Natural killer cell (primary cell): ENCODE measurements around the gene KIAA1328. TPM values are rescaled to one million over a fixed set of nuclear protein-coding genes. Genes with fewer than 3 reads are reported as not detected.
"Not testable (repeated sequence)": the region's sequence is repeated elsewhere in the genome, so short reads cannot be mapped to it uniquely, and the experiment has no call there.

Experiments used
- ATAC-seq, 3 donors: fragments of 150-1000 bp in 2 of 3; fragments of 200-7000 bp in 1 of 3; cut with Tn5 transposase; 1 replicate in 1 of 3; 2 replicates in 2 of 3; pipeline ENCODE4 v1.10.0; 2021; ENCODE audit warnings: mild to moderate bottlenecking in 2 of 3, moderate library complexity in 2 of 3
- DNase-seq, 2 donors: peaks; one replicate each; pipeline versions ENCODE4 v3.0.0 to v3.0.0-alpha.2; 2013 to 2021; ENCODE audit warnings: mixed read lengths in 1 of 2
- H3K27ac ChIP-seq: one replicate; pipeline ENCODE4 v1.5.1; 2013; ENCODE audit warnings: mild to moderate bottlenecking, low read length
- H3K27me3 ChIP-seq: one replicate; pipeline ENCODE4 v1.6.1; 2013; ENCODE audit warnings: low read length; ENCODE audit not compliant: control insufficient read depth, insufficient read depth
- H3K36me3 ChIP-seq: one replicate; pipeline ENCODE4 v1.6.1; 2013; ENCODE audit warnings: low read length; ENCODE audit not compliant: control insufficient read depth, insufficient read depth
- H3K4me1 ChIP-seq: one replicate; pipeline ENCODE4 v1.6.1; 2013; ENCODE audit warnings: low read length; ENCODE audit not compliant: control insufficient read depth, insufficient read depth
- H3K4me3 ChIP-seq: one replicate; pipeline ENCODE4 v1.5.1; 2013; ENCODE audit warnings: low read length
- H3K9me3 ChIP-seq: one replicate; pipeline ENCODE4 v1.6.1; 2013; ENCODE audit warnings: low read length; ENCODE audit not compliant: control insufficient read depth, insufficient read depth
- H3K27ac Mint-ChIP-seq, 2 donors: one replicate each; pipeline ENCODE4 v1.8.0; 2022; ENCODE audit warnings: mild to moderate bottlenecking in 2 of 2, mixed read lengths in 2 of 2, moderate library complexity in 1 of 2
- H3K27me3 Mint-ChIP-seq, 2 donors: one replicate each; pipeline ENCODE4 v1.8.0; 2022; ENCODE audit warnings: low read depth in 2 of 2, mixed read lengths in 2 of 2
- H3K36me3 Mint-ChIP-seq: one replicate; pipeline ENCODE4 v1.8.0; 2022; ENCODE audit warnings: mixed read lengths
- H3K4me1 Mint-ChIP-seq, 2 donors: one replicate each; pipeline ENCODE4 v1.8.0; 2022; ENCODE audit warnings: mixed read lengths in 2 of 2
- H3K4me3 Mint-ChIP-seq: one replicate; pipeline ENCODE4 v1.8.0; 2022; ENCODE audit warnings: mild to moderate bottlenecking, moderate library complexity, mixed read lengths
- H3K9me3 Mint-ChIP-seq, 2 donors: one replicate each; pipeline ENCODE4 v1.8.0; 2022; ENCODE audit warnings: mixed read lengths in 2 of 2
- CTCF ChIP-seq: fragments of 200-600 bp; IDR thresholded peaks from one replicate; pipeline ENCODE4 v1.8.0; 2022; ENCODE audit warnings: antibody characterized with exemption
- WGBS: methylation state at CpG from one replicate; pipeline ENCODE4 v1.1.7; 2013; ENCODE audit warnings: missing lambda C conversion rate; ENCODE audit not compliant: insufficient coverage; 5-methylcytosine and 5-hydroxymethylcytosine counted together
- intact Hi-C: fragments of 100-400 bp; cut with micrococcal nuclease; formaldehyde crosslinking; loops from one replicate; pipeline ENCODE4 v1.14.2; 2022
- total RNA-seq, 4 donors: library from RNA; stranded (reverse); fragments of 120-200 nt in 1 of 4; gene quantifications; one replicate each; pipeline versions ENCODE4 v1.2.3 to v1.2.4, GENCODE V29; 2013 to 2022

KIAA1328 gene
- total RNA-seq, 3 donors from 2014 or later (not counting 1 experiment from before 2014, with no cell fraction given): 12.3 to 14.3 (median 13.2) TPM

GRCh38 chr18:37166491-37166890 is 337.6 kb downstream of the KIAA1328 start:
- no peaks in the 10 kb centered on the region for H3K9me3 ChIP-seq
- H3K36me3 ChIP-seq: no peaks in the 10 kb centered on the region
- no peak overlapping the region for H3K4me3 ChIP-seq
- no peak overlapping the region for H3K27ac ChIP-seq
- no peak overlapping the region for H3K4me3 Mint-ChIP-seq
- H3K27ac Mint-ChIP-seq: no peak overlapping the region
- H3K36me3 Mint-ChIP-seq: peaks cover 8% of the 10 kb centered on the region
- no peaks in the 10 kb centered on the region for H3K4me1 Mint-ChIP-seq
- H3K4me1 ChIP-seq: no peaks in the 10 kb centered on the region
- H3K9me3 Mint-ChIP-seq: no peaks in the 10 kb centered on the region
- H3K27me3 Mint-ChIP-seq: no peaks in the 10 kb centered on the region
- DNase-seq: no peak
- no peaks in the 10 kb centered on the region for H3K27me3 ChIP-seq
- intact Hi-C loops: no loop called here
- no peak for ATAC-seq
- 89% methylated on average over 1 of the region's 1 CpG for whole genome bisulfite sequencing
- no peak for TF ChIP-seq CTCF

GRCh38 chr18:37166966-37167365 is 338.0 kb downstream of the KIAA1328 start:
- H3K27ac ChIP-seq, H3K4me3 ChIP-seq, H3K4me1 Mint-ChIP-seq, H3K9me3 Mint-ChIP-seq, H3K4me1 ChIP-seq, H3K36me3 ChIP-seq, H3K9me3 ChIP-seq, intact Hi-C loops, ATAC-seq, H3K36me3 Mint-ChIP-seq, H3K27me3 ChIP-seq, H3K4me3 Mint-ChIP-seq, H3K27me3 Mint-ChIP-seq, H3K27ac Mint-ChIP-seq, DNase-seq: not testable (repeated sequence)
- WGBS: 98% methylated on average over 6 of the region's 6 CpGs

GRCh38 chr18:37170984-37171383 is 342.1 kb downstream of the KIAA1328 start:
- Mint-ChIP-seq H3K4me3 (no peak overlapping the region), H3K9me3 (no peaks in the 10 kb centered on the region), H3K36me3 (no peaks in the 10 kb centered on the region), H3K4me1 (no peaks in the 10 kb centered on the region), H3K27ac (no peak overlapping the region), H3K27me3 (no peaks in the 10 kb centered on the region)
- Histone ChIP-seq H3K9me3 (no peaks in the 10 kb centered on the region), H3K27me3 (no peaks in the 10 kb centered on the region), H3K4me1 (no peaks in the 10 kb centered on the region), H3K4me3 (no peak overlapping the region), H3K36me3 (no peaks in the 10 kb centered on the region), H3K27ac (no peak overlapping the region)
- intact Hi-C loops: no loop called here
- DNase-seq (no peak), ATAC-seq (no peak)
- TF ChIP-seq CTCF: no peak

- Mint-ChIP-seq H3K4me3 (no peak overlapping the region), H3K36me3 (no peaks in the 10 kb centered on the region), H3K27ac (no peak overlapping the region), H3K9me3 (no peaks in the 10 kb centered on the region), H3K27me3 (no peaks in the 10 kb centered on the region), H3K4me1 (no peaks in the 10 kb centered on the region)
- Histone ChIP-seq H3K4me3 (no peak overlapping the region), H3K36me3 (no peaks in the 10 kb centered on the region), H3K27ac (no peak overlapping the region), H3K9me3 (no peaks in the 10 kb centered on the region), H3K4me1 (no peaks in the 10 kb centered on the region), H3K27me3 (no peaks in the 10 kb centered on the region)
- DNase-seq (no peak), ATAC-seq (no peak)
- intact Hi-C loops: no loop called here
- TF ChIP-seq CTCF: no peak
- WGBS: 94% methylated on average over 2 of the region's 2 CpGs
These were observed 344.5 kb downstream of the KIAA1328 start for GRCh38 chr18:37173384-37173783.
